ENCODE measurements around the gene CADM2. TPM values are rescaled to one million over a fixed set of nuclear protein-coding genes. Genes with fewer than 3 reads are reported as not detected.
"Not testable (repeated sequence)": the region's sequence is repeated elsewhere in the genome, so short reads cannot be mapped to it uniquely, and the experiment has no call there.

The CADM2 gene
- total and polyA plus RNA-seq, 12 donors = 0.10 to 12.6 (median 2.2) TPM

DNA sequence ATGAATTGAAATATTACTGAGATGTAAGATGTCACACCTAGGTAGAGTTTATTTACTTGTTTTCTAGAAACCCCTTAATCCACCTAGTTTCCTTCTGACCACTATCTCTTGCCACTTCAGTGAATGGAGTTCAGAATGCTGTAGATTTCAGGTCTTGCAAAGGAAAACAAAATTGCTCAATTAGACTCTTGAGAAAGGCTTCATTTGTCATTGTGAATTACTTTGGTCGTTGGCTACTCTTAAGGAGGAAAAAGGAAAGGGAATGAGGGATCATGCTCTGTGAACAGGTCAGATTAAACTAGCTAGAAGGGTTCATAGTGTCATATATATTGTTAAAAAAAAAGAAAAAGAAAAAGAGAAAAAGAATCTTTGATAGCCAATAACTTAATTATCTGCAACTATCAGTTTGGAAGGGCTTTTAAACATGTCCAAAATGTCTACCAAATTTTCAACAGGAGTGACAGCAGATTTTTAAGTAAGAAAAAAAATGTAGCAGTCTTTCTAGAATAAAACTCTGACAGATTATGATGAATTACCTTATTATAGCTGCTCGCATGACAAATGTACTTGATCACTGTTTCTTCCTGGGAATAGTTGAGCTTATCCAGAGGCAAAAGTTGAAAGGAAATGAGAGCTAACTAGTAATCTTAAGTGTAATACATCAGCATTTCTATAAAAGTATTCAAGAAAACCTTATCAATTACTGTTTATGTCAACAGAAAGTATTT lies 543.5 kb downstream of the CADM2 start:
- Histone ChIP-seq H3K27ac (no peak overlapping the region), H3K9me3 (replicated peaks in 1 of 3) (no peaks in the 10 kb centered on the region), H3K4me3 (no peak overlapping the region), H3K36me3 (replicated peaks in 1 of 2) (no peaks in the 10 kb centered on the region), H3K27me3 (no peaks in the 10 kb centered on the region), H3K4me1 (replicated peaks in 1 of 2) (no peaks in the 10 kb centered on the region)
- TF ChIP-seq POLR2A (IDR thresholded peaks at IDR 0.05) = no peak
- TF ChIP-seq, protein P1, sequence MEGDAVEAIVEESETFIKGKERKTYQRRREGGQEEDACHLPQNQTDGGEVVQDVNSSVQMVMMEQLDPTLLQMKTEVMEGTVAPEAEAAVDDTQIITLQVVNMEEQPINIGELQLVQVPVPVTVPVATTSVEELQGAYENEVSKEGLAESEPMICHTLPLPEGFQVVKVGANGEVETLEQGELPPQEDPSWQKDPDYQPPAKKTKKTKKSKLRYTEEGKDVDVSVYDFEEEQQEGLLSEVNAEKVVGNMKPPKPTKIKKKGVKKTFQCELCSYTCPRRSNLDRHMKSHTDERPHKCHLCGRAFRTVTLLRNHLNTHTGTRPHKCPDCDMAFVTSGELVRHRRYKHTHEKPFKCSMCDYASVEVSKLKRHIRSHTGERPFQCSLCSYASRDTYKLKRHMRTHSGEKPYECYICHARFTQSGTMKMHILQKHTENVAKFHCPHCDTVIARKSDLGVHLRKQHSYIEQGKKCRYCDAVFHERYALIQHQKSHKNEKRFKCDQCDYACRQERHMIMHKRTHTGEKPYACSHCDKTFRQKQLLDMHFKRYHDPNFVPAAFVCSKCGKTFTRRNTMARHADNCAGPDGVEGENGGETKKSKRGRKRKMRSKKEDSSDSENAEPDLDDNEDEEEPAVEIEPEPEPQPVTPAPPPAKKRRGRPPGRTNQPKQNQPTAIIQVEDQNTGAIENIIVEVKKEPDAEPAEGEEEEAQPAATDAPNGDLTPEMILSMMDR (IDR thresholded peaks at IDR 0.05) = no peak
- DNase-seq = no peak
- 31 to 43% (median 36%) methylated on average over 2 of the region's 2 CpGs for WGBS, 4 donors
- intact Hi-C loops (cut with DNase I) = no loop called here

DNA sequence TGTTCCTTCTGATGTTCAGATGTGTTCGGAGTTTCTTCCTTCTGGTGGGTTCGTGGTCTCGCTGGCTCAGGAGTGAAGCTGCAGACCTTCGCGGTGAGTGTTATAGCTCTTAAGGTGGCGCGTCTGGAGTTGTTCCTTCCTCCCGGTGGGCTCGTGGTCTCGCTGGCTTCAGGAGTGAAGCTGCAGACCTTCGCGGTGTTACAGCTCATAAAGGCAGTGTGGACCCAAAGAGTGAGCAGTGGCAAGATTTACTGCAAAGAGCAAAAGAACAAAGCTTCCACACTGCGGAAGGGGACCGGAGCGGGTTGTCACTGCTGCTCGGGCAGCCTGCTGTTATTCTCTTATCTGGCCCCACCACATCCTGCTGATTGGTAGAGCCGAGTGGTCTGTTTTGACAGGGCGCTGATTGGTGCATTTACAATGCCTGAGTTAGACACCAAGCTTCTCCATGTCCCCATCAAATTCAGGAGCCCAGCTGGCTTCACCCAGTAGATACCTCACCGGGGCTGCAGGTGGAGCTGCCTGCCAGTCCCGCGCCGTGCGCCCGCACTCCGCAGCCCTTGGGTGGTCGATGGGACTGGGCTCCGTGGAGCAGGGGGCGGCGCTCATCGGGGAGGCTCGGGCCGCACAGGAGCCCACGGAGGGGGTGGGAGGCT lies 545.5 kb downstream of the CADM2 start:
- H3K4me1 ChIP-seq (replicated peaks in 1 of 2); H3K27ac ChIP-seq; H3K36me3 ChIP-seq (replicated peaks in 1 of 2); intact Hi-C loops (cut with DNase I); H3K9me3 ChIP-seq (replicated peaks in 1 of 3); H3K4me3 ChIP-seq; DNase-seq; H3K27me3 ChIP-seq: not testable (repeated sequence)
- WGBS, 4 donors = 86 to 92% (median 90%) methylated on average over 10 to 32 of the region's 33 CpGs

DNA sequence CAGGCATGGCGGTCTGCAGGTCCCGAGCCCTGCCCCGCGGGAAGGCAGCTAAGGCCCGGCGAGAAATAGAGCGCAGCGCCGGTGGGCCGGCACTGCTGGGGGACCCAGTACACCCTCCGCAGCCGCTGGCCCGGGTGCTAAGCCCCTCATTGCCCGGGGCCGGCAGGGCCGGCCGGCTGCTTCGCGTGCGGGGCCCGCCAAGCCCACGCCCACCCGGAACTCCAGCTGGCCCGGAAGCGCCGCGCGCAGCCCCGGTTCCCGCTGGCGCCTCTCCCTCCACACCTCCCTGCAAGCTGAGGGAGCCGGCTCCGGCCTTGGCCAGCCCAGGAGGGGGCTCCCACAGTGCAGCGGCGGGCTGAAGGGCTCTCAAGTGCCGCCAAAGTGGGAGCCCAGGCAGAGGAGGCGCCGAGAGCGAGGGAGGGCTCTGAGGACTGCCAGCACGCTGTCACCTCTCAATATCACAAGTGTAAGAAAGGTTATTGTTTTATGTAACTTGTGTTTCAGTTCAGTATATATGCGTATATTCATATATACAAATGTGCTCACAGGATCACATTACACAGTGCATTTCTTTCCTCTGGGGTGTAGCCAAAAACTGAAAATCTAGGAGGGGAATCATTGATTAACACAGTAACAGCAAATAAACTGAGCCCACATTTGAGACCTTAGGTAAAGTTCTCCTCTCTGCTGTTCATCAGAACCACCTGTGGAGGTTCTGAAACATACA lies 546.2 kb downstream of the CADM2 start:
- intact Hi-C loops (cut with DNase I); H3K27ac ChIP-seq; H3K9me3 ChIP-seq (replicated peaks in 1 of 3); H3K4me3 ChIP-seq; DNase-seq; H3K27me3 ChIP-seq; H3K4me1 ChIP-seq (replicated peaks in 1 of 2); H3K36me3 ChIP-seq (replicated peaks in 1 of 2): not testable (repeated sequence)
- WGBS, 4 donors = 83 to 95% (median 86%) methylated on average over 15 to 40 of the region's 41 CpGs

DNA sequence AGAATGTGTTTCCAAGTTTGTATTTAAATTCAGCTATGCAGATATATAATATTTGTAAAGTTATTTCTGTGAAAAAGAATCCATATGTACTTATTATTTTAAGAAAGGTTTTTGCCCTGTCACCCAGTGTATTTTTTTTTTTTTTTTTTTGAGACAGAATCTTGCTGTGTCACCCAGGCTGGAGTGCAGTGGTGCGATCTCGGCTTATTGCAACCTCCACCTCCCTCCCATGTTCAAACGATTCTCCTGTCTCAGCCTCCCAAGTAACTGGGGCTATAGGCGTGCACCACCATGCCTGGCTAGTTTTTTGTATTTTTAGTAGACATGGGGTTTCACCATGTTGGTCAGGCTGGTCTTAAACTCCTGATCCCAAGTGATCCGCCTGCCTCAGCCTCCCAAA lies 548.3 kb downstream of the CADM2 start:
- intact Hi-C loops (cut with DNase I); H3K4me3 ChIP-seq; H3K36me3 ChIP-seq (replicated peaks in 1 of 2); H3K27ac ChIP-seq; DNase-seq; H3K4me1 ChIP-seq (replicated peaks in 1 of 2); H3K9me3 ChIP-seq (replicated peaks in 1 of 3); H3K27me3 ChIP-seq: not testable (repeated sequence)
- 87 to 90% (median 89%) methylated on average over 5 of the region's 5 CpGs for WGBS, 4 donors

DNA sequence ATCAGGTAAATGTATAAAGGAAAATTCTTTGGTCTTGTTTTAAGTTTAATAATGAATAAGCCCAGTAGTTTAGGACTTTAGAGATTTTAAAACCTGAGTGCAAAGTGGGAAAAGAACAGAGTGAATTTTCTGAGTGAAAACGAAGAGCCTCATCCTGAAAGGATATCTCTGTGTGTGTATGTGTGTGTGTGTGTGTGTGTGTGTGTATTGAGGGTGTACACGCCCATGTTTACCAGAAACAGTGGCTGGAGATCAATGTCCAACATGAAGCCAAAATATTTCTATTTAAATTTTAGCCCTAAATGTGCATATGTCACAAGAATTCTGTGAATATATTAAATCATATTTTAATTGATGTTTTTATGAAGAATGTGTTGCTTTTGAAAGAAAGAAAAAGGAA lies 549.9 kb downstream of the CADM2 start:
- H3K27ac ChIP-seq = no peak overlapping the region
- no peaks in the 10 kb centered on the region for H3K36me3 ChIP-seq (replicated peaks in 1 of 2)
- 51 to 68% (median 65%) methylated on average over 2 of the region's 2 CpGs for WGBS, 4 donors
- DNase-seq = no peak
- H3K4me3 ChIP-seq = no peak overlapping the region
- intact Hi-C loops (cut with DNase I) = no loop called here
- no peaks in the 10 kb centered on the region for H3K4me1 ChIP-seq (replicated peaks in 1 of 2)
- no peak for TF ChIP-seq POLR2A (IDR thresholded peaks at IDR 0.05)
- TF ChIP-seq, protein P1 (IDR thresholded peaks at IDR 0.05) = no peak
- H3K27me3 ChIP-seq = no peaks in the 10 kb centered on the region
- no peaks in the 10 kb centered on the region for H3K9me3 ChIP-seq (replicated peaks in 1 of 3)

Measured in adrenal gland (tissue), 12 donors.